DOHH2 (cell line): ENCODE results near the gene LRRC43.

Experiments used
- H3F3A ChIP-seq: fragments of 200-600 bp; sonication (generic), shearing (Covaris generic); 2 replicates; pipeline ENCODE4 v1.6.0; 2016; ENCODE audit warnings: antibody characterized with exemption, mild to moderate bottlenecking; ENCODE audit not compliant: control insufficient read depth, insufficient read depth
- H3K27ac ChIP-seq: fragments of 200-600 bp; sonication (generic); 2 replicates; pipeline ENCODE4 v1.5.1; 2014; ENCODE audit warnings: low read depth, mild to moderate bottlenecking, low read length, moderate library complexity
- H3K27me3 ChIP-seq: fragments of 200-600 bp; sonication (generic); 2 replicates; pipeline ENCODE4 v1.6.1; 2014; ENCODE audit warnings: mild to moderate bottlenecking, low read length, mixed read lengths; ENCODE audit not compliant: control insufficient read depth
- H3K36me3 ChIP-seq: fragments of 200-600 bp; sonication (generic); 2 replicates; pipeline ENCODE4 v1.6.1; 2014; ENCODE audit warnings: mild to moderate bottlenecking, low read length, moderate library complexity, mixed read lengths; ENCODE audit not compliant: control insufficient read depth
- H3K4me1 ChIP-seq: fragments of 200-600 bp; sonication (generic); 2 replicates; pipeline ENCODE4 v1.6.1; 2014; ENCODE audit warnings: mild to moderate bottlenecking, low read length, mixed read lengths; ENCODE audit not compliant: control insufficient read depth
- H3K4me2 ChIP-seq: fragments of 200-600 bp; sonication (generic); 2 replicates; pipeline ENCODE4 v1.6.0; 2014; ENCODE audit warnings: mild to moderate bottlenecking, low read length, moderate library complexity
- H3K4me3 ChIP-seq: fragments of 200-600 bp; sonication (generic); 2 replicates; pipeline ENCODE4 v1.5.1; 2014; ENCODE audit warnings: mild to moderate bottlenecking, low read length, mixed read lengths
- H3K79me2 ChIP-seq: fragments of 200-600 bp; sonication (generic); 2 replicates; pipeline ENCODE4 v1.6.1; 2014; ENCODE audit warnings: mild to moderate bottlenecking, low read length, mixed read lengths; ENCODE audit not compliant: control insufficient read depth
- H3K9me2 ChIP-seq: fragments of 200-600 bp; sonication (generic); replicated peaks from 2 replicates; pipeline ENCODE4 v1.6.1; 2014; ENCODE audit warnings: mild to moderate bottlenecking, low read length, mixed read lengths; ENCODE audit not compliant: control insufficient read depth
- H3K9me3 ChIP-seq: fragments of 200-600 bp; sonication (generic); 2 replicates; pipeline ENCODE4 v1.6.1; 2014; ENCODE audit warnings: antibody characterized with exemption, low read length, mixed read lengths; ENCODE audit not compliant: control insufficient read depth, insufficient read depth
- H4K20me1 ChIP-seq: fragments of 200-600 bp; sonication (generic); 2 replicates; pipeline ENCODE4 v1.6.0; 2014; ENCODE audit warnings: low read depth, mild to moderate bottlenecking, antibody characterized with exemption, low read length, moderate library complexity; ENCODE audit not compliant: control insufficient read depth, insufficient read depth
- CTCF ChIP-seq: fragments of 200-600 bp; sonication (generic); IDR thresholded peaks from one replicate; pipeline ENCODE4 v1.5.1; 2014; ENCODE audit warnings: antibody characterized with exemption, mild to moderate bottlenecking, low read depth, low read length; ENCODE audit not compliant: poor library complexity, severe bottlenecking
- EZH2phosphoT487 ChIP-seq: fragments of 200-600 bp; sonication (generic); IDR thresholded peaks from 2 replicates; pipeline ENCODE4 v1.6.1; 2017; ENCODE audit warnings: borderline replicate concordance, mild to moderate bottlenecking, antibody characterized with exemption, low read length, moderate library complexity, mixed read lengths

LRRC43 gene

DNA sequence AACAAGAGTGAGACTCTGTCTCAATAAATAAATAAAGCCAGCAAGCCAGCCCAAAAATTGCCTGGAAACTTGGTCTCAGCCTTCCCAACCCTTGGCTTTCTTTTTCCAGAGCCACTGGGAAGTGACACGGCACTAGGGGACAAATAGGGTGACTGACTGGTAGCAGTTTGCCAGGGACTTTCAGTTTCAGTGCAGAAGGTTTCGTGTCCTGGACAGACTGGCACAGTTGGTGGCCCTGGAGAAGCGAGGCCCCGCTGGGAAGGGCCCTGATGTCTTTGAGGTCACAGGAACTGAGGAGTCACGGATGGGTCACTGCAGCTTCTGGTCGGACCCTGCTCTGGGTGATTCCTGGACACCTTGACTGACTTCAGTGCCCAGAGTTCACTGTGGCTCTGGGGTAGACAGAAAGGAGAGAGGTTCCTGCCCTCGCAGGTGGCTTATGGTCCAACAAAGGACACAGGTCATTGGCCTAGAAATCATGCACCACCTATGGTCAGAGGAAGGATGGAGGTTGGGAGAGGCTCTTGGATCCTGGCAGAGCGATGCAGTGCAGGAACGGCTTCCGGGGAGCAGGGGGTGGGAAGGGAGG lies 2.7 kb downstream of the LRRC43 start:
- Histone ChIP-seq H3K9me3 (no peaks in the 10 kb centered on the region), H3K27ac (no peak overlapping the region), H3F3A (no peaks in the 10 kb centered on the region), H3K4me1 (peaks cover 18% of the 10 kb centered on the region), H4K20me1 (no peaks in the 10 kb centered on the region), H3K79me2 (no peaks in the 10 kb centered on the region), H3K4me2 (no peak overlapping the region), H3K4me3 (no peak overlapping the region), H3K9me2 (no peaks in the 10 kb centered on the region), H3K27me3 (peaks cover 16% of the 10 kb centered on the region), H3K36me3 (no peaks in the 10 kb centered on the region)
- no peak for TF ChIP-seq EZH2phosphoT487
- TF ChIP-seq CTCF: no peak

GRCh38 chr12:122187466-122187865 lies 4.5 kb downstream of the LRRC43 start:
- Histone ChIP-seq H3K36me3 (no peaks in the 10 kb centered on the region), H3F3A (no peaks in the 10 kb centered on the region), H3K79me2 (no peaks in the 10 kb centered on the region), H3K27me3 (peaks cover 16% of the 10 kb centered on the region), H4K20me1 (no peaks in the 10 kb centered on the region), H3K4me2 (no peak overlapping the region), H3K4me3 (no peak overlapping the region), H3K4me1 (peaks cover 18% of the 10 kb centered on the region), H3K27ac (no peak overlapping the region), H3K9me3 (no peaks in the 10 kb centered on the region), H3K9me2 (no peaks in the 10 kb centered on the region)
- TF ChIP-seq CTCF (no peak), EZH2phosphoT487 (no peak)

DNA sequence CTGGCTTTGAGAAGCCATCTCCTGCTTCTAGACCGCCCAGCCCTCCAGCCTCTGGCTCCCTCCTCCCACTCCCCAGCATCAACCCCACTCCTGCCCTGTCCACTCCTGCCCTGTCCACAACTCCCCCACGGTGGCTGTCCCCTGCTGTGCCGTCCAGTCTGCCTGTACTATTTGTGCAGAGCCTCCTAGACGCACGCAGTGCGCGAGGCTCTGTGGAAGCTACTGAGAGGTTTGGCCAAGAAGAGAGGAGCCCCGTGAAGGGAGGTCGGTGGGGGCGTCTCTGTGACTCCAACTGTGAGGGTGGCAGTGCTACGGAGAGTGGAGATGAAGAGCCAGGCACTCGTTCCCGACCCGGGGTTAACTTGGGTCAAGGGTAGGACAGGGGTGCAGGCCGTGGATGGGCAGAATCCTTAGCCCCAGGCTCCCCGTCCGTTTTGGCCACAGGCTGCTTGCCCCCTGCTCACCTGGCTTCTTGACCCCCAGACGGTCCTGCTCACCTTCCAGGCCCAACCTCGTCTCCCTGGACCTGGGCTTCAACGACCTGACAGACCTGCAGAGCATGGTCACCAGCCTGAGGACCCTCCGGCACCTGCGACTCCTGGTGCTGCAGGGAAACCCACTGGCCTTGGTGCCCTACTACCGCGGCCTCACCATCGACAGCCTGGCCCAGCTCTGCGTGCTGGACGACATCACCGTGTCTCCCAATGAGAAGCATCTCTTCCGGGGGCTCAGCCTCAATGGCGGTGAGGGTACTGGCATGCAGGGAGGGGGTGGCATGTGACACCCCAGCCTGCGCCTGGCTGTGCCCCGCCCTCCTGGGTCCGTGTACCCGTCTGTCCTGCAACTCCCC lies 6.9 kb downstream of the LRRC43 start:
- H3F3A ChIP-seq: no peaks in the 10 kb centered on the region
- no peak overlapping the region for H3K4me3 ChIP-seq
- H3K36me3 ChIP-seq: no peaks in the 10 kb centered on the region
- no peak overlapping the region for H3K4me2 ChIP-seq
- H3K9me3 ChIP-seq: no peaks in the 10 kb centered on the region
- H3K9me2 ChIP-seq: no peaks in the 10 kb centered on the region
- no peaks in the 10 kb centered on the region for H3K4me1 ChIP-seq
- TF ChIP-seq EZH2phosphoT487 (no peak), CTCF (no peak)
- no peaks in the 10 kb centered on the region for H4K20me1 ChIP-seq
- H3K79me2 ChIP-seq: no peaks in the 10 kb centered on the region
- no peaks in the 10 kb centered on the region for H3K27me3 ChIP-seq
- no peak overlapping the region for H3K27ac ChIP-seq
